GM19240 (cell line): ENCODE data around the gene MCF2L.

Experiments
- DNase-seq: peaks from one replicate; pipeline ENCODE4 v3.0.0; 2011; ENCODE audit warnings: low spot score; ENCODE audit not compliant: insufficient read length

Gene MCF2L

DNA sequence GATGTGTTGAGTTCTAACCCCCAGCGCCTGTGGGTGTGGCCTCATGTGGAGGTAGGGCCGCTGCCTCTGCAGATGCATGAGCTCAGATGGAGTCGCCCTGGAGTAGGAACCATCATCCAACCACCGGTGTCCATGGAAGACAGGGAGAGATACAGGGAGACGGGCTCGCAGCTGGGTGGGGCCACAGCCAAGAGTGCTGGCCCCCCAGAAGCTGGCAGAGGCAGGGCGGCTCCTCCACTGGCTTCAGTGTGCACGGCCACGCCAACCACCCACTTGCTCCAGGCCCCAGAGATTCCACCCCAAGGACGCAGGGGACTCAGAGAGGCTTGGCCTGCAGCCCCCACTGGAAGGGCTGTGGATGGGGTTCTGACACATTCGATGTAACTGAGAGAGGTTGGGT, 5.4 kb upstream of the MCF2L start:
- DNase-seq, result no peak

DNA sequence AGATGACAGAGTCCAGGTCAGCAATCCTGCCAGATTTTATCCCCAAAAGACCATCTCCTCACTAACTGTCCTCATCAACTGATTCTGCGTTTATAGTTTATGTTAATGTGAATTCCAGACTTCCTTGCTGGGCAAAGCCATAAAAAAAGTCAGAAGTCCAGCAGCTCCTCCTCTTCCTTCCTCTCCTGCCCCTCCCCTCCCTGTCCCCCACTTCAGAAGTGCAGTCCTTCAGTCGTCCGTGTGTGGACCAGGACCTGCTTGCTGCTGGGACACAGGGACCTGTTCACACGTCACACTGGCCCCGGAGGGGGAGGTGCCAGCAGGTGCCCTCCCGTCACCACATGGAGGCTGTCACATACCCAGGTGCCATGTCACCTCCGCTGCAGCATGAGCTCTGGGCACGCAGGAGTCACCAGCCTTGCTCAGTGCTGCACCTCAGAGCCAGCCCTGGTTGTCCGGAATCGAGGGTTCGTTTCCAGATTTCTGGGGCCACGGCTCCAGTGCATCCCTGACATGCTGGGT, 4.0 kb upstream of the MCF2L start:
- DNase-seq, result no peak

DNA sequence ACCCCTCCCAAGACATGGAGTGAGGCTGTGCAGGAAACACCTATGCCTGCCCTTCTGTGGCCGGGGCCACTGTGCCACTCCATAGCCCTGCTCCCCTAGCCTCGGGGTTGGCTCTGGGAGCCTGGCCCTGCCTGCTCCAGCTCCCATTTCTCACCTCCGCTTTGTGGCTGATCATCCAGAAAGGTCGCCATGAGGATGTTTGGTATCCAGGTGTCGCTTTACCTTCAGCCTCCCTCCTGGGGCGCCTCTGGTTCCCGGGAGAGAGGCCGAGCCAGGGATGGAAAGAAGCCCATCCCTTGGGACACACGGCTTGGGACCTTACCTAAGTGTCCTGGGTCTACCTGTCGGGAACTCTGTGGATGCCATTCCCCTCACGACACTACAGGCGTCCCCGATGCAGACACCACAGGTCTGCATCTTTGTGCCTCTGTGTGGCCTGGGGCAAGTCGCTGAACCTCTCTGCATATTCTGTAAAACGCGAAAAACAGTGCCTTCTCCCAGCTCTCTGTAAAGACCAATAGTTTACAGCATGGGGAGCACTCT, 3.4 kb upstream of the MCF2L start:
- no peak for DNase-seq

DNA sequence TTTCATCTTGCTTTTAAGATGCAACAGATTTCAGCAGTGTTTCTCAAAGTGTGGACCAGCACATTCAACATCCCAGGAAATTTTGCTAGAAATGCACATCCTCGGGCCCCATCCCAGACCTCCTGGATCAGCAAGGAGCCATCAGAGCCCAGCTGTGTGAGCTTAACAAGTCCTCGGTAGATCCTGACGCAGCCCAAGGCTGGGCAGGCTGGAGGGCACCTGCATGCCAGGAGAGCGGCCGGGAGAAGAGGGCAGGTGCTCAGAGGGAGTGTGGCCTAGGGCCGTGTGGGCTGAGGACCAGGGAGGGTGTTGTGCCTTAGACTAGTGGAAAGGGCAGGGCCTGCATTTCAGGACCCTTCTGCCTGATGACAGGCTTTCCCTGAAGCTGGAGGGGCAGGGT, 2.2 kb upstream of the MCF2L start:
- DNase-seq, result no peak

DNA sequence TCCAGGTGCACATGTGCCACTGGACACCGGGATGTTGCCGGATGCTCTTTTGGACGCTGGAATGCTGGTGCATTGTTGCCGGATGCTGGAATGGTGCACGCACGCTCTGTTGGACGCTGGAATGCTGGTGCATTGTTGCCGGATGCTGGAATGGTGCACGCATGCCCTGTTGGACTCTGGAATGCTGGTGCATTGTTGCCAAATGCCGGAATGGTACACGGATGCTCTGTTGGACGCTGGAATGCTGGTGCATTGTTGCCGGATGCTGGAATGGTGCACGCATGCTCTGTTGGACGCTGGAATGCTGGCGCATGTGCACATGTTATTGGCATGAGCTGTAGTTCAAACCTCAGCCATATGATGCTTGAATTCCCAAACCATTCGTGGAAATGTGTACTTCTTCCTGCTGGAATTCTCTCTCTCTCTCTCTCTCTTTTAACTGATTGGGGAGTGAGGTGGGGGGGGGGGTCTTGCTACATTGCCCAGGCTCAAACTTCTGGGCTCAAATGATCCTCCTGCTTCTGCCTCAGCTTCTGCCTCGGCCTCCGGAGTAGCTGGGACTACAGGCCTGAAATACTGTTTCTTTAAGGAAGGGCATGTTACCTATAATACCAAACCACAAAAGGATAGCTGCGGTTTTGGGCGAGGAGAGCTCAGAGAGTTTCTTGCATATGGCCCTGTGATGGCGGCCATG, 1.2 kb upstream of the MCF2L start:
- DNase-seq, result no peak

DNA sequence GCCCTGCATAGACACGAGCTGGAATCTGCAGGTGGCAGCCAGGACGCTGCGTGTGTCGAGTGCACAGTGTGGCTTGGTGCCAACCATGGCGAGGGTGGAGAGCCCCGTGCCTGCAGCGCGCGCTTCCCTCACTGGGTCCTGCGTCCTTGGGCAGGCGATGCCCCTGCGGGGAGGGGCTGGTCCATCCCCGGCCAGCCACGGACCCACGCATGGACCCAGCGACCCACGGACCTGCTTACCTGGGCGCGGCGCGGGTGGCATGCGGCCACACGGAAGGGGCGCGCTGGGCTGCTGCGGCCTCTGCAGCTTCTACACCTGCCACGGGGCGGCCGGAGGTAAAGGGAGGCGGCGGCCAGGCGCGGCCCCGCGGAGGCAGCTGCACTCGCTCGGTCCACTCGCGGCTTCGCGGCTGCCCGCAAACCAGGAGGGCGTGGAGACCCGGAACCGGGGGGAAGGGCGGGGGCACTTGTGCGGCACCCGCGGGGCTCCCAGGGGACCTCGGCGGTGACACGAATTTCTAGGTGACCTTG, 569 bp upstream of the MCF2L start:
- DNase-seq, result no peak

DNA sequence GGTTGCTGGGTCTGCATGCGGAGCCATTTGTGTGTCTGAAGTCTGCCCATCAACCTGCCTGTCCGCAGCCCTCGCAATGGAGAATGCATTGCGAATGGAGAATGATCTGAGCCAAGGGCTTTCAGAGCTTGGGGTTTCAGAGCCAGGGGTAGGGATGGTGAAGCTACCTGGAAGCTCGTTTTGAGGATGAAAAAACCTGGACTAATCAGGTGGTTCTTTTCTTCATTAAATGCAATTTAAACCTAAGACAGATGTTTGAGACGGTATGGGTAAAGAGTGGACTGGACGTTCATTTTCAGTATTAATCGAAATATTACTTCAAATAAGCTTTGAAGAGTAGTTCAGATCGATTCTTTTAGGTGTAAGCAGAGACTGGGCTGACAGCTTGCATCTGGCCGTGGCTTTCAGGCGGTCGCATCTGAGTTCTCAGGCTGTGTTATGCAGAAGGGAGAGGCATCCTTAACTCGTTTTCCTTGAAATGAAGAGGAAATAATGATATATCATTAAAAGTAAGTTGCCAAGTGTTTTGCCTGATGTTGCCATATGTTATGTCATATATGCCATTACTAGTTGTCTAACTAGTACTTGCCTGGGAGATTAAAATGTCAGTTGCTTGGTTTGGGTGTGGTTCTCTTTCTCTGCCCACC, 801 bp downstream of the MCF2L start:
- DNase-seq, result no peak

DNA sequence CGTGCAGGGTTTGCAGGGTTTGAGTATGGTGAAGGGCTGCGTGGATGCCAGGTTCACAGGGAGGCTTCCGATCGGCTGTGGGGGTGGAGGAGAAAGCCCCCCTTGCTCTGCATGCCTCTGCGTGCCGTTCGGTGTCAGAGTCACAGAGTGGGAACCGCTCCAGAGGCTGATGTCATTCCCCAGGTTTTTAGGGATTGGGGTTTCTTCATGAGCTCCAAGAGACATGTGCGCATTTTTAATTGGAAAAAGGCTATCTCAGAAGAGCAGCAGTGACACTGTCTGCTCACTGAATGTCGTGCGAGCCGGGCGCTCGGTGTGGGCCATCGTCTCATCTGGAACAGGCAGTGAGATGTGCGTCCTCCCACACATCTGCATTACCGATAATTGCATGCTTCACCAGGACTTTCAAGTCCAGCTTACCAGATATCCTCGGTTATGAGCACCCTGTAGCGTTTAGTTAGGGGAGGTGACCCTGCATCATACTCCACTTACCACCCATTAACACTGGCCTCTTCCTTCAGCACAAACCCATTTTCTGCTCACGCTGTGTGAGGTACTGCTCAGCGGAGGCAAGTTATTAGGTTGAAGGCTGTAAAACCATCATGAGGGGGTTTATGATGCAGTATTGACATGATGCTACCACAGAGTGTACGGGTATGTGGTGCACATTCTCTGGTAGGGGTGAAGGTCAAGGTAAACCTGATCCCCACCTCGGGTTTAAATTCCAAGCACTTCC, 1.7 kb downstream of the MCF2L start:
- DNase-seq, result no peak

DNA sequence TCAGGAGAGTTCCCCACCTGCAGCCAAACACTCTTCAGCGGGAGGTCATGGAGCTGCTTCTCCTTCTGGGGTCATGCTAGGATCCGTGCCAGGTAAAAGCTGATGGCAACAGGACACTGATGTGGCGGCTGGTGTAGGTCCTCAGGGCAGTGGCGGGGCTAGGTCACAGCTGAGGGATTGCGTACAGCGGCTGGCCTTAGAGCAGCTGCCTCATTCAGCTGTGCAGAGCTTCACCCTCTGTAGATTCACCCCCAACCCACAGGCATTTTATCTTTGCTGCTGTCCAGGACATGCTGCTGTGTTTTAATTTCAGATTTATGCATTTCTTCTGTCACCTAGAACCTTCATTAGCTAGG, 2.3 kb downstream of the MCF2L start:
- no peak for DNase-seq

DNA sequence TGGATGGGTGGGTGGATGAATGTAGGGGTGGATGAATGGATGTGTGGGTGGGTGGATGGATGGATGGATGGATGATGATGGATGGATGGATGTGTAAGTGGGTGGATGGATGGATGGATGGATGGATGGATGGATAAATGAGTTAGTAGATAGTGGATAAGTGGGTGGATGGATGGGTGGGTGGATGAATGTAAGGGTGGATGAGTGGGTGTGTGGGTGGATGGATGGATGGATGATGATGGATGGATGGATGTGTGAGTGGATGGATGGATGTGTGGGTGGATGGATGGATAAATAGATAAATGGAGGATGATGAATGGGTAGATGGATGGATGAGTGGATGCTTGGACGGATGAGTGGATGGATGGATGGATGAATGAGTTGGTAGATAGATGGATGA, 3.2 kb downstream of the MCF2L start:
- DNase-seq, result no peak

DNA sequence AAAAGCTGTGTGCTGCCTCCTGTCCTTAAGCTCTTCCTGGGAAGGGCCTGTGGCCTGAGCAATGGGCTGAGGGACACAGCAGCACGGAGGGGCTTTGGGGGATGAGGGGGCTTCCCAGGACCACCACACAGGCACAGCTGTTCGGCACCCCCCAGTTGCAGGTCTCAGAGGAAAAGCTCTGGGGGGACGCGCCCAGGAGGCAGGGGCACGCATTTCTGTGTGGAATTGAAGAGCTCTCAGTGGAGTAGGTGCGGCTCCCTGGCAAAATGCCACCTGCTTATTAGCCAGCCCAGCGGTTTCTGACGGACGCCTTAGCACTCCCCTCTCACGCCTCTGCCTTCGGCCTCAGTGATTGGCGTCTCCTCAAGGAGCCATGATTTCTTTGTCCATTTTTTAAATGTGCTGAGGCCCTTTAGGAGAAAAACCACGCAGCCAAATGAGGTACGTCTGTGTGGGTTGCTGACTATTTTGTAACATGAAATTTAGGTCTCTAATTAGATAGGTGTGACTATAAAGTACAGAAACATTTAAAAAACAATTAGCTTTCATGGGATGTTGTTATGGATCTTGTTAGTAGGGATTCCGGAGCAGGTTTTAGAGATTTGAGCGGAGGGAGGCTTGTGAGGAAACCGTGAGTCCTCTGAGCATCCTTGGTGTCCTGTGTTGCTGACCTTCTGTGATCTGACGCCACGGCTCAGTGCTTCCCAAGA, 4.0 kb downstream of the MCF2L start:
- DNase-seq, result no peak

DNA sequence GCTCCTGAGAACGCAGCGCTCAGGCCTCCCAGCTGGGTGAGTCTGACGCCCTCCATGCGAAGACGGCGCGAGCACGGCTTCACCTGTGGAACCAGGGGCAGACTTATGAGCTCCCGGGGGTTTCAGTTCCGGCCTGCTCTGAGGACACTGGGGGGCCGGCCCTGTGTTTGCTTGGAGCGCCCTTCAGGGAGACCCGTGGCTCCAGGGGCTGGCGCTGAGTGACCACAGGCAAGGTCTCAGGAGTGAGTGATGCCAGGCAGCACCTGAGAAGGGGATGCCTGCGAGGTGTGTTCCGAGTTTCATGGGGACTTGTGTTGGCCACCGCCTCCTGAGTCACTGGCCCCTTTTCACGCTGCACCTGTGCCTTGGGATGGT, 4.5 kb downstream of the MCF2L start:
- no peak for DNase-seq

DNA sequence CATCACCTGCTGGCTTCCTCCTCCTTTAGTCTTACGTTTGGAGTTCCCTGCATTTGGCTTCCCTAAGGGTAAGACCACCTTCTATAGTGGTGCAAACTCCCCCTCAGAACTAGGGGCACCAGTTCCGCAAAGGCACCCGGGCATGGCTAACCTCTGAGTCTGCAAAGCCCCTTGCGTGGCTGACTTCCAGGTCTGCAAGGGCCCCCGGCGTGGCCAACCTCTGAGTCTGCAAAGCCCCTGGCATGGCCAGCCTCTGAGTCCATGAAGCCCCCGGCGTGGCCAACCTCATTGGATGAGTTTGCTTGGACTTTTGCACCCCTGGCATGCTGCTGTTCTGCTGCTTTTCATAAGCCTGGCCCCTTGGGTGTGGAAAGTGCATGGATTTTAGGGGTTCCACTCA, 5.1 kb downstream of the MCF2L start:
- no peak for DNase-seq

DNA sequence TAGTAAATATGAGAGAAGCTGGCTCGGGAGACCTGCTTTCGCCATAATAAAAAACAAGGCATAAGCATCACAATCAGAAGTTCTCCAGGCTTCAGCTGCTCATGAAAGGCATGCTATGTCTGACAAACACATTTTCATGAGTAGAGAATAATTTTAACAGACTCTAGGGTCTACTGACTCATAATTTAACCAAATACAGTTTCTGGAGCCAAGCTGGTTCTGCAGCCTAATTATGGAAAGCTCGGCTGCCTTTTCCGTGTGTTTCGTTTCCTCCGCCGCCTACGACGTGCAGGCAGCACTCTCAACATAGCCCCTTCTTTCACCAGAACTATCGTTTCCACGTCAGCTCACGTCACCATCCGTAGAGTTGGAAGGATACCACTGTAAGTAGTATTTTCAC, 5.7 kb downstream of the MCF2L start:
- no peak for DNase-seq

DNA sequence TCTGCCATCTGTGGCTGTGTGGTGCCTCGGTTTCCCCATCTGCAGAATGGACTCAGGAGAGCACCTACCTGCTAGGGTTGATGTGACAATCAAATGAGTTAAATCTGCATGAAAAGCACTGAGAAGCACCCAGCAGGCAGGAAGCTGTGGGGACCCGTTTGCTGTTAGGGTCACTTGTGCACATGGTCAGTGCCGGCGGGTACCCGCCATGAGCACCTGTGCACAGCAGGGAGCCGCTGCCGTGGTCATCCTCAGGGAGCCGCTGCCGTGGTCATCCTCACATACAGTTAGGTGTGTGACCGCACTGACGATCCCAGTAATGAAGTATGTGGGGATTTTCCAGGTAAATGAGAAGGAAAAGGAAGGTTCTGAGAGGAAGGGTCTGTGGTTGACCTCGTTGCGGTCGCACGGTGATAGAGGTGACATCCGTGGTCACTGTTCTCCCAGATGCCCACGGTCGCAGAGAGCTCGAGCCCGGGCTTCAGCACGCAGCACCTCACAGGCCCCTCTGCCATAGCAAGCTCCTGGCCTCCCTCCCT, 6.5 kb downstream of the MCF2L start:
- DNase-seq, result no peak

DNA sequence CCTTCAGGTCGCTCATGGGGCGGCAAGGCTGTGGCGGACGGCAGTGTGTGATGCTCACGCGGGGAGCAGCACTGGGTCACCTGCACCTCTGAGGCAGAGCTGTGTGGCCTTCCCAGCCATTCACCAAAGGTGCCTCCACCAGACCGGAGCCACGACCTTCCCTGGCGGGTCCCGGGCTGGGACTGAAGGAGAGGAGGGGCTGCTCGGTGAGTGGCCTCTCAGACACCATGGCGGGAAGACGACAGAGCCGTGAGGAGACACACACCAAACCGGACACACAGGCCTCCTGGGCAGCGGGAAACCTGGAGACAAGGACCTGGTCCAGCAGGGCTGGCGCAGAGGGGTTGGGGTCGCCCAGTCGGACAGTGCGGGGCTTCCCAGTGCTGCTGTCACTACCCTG, 7.5 kb downstream of the MCF2L start:
- no peak for DNase-seq

DNA sequence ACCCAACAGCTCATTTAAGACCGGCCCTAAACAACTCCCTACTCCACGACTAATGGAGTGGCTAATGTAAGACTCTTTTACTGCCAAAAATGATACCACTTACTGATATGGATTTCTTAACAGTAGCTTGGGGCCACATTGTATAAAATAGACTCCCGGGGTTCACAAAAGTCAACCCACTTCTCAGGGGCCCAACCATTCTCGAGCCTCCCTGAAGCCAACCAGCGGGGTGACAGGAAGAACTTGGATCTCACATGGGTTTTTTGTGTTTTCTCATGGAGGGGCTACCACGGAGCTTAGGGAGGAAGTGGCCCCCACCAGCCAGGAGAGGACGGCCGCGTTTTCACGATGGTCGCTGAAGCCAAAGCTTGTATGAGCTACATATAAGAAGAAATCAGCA, 8.1 kb downstream of the MCF2L start:
- DNase-seq, result no peak

DNA sequence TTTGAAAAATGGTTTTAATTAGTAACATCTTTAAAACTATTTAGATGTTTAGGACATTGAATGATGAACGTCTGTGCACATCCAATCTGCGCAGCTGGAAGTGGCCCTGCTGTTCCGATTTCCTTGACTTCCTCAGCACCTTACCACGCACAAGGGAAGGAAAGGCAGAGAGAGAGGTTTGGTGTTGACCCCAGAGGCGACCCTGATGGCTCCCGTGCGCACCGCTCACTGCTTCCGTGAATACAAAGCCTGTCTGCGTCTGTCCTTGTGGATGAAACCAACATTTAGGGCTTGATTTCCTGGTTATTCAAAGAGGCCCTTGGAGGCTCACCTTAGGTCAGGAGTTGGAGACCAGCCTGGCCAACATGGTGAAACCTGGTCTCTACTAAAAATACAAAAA, 8.5 kb downstream of the MCF2L start:
- DNase-seq, result no peak

DNA sequence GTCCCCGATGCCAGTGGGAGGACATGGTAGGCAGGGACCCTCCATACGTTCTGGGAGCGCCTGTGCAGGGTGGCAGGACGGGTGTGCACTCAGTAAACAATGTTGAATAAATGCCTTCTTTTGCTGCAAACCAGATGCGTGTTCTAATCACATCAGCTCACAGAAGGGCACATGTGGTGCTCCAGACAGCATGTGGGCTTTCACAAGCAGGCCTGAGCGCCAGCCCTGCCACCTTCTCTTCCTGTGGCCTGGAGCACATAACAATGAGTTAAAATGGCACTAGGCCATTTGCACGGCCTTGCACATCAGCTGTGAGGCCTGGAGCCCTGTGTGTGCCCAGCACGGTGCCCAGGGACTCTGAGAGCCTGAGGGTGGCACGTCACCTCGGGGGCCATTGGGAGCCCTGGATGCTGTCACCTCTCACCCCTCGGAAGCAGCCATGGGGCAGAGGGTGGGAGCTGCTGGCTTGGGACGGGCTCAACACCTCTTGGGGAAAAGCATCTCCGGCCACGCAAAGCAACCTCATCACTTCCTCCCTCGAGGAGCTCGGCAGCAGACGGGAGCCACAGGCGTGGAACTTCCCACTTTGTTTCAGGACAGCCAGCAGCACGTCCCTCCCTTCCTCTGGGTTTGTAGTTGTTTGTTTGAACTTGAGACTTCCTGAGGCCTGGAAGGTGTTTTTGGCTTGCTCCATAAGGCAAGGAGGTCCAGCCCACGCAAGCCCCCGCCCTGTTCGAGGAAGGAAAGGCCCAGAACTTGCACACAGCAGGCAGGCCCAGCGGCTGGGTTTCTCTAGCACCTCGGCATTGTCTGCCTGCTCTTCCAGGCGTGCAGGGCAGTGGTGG, 9.8 kb downstream of the MCF2L start:
- DNase-seq, result no peak

DNA sequence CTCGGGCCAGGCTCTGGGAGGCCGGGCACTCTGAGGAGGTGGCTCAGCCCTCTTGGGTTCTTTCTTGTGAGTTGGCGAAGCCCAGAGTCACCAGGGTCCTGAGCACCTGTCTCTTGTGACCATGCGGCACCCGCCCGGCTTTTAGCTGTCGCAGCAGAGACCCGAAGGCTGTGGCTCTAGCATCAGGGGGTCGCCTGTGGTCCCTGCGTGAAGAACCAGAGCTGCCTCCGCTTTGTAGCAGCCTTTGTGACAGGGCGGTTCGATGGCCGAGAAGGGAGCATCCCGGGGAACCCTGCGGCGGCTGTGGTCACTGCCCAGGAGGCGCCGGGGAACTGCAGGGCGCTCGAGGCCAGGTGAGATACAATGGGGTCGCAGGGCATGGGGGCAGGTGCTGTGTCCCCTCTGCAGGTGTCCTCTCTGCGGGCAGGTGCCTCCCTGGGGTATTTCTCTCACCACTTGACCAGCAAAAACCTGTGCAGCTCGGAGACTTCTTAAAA, 10.4 kb downstream of the MCF2L start:
- DNase-seq, result no peak
